ENCODE results near the gene SHTN1.

The SHTN1 gene

DNA sequence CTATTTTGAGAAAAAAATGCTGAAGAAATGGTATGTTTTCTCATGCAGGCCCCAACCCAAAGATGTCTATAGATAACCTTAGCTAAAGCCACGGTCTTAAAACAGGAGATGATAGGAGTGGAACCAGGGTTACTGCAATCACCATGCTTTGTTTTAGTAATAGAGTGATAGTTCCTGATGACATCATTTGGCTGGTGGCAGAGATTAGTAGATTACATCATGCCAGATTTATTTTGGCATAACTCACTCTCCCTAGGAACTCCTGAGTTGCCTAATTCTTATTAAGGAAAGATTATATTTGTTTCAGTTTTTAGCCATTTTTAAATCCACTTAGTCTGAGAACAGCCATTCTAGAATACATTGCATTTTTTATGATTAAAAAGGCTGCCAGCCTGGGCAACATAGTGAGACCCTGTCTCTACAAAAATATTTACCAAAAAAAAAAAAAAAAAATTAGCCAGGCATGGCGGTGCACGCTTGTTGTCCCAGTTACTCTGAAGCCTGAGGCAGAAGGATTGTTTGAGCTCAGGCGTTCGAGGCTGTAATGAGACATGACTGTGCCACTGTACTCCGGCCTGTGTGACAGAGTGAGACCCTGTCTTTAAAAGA, 137.9 kb downstream of the SHTN1 start:
- FAIRE-seq, result no peak

GRCh38 chr10:116866066-116866465, 138.9 kb downstream of the SHTN1 start:
- no peak for FAIRE-seq

GRCh38 chr10:116864436-116864835, 140.6 kb downstream of the SHTN1 start:
- FAIRE-seq, result no peak

DNA sequence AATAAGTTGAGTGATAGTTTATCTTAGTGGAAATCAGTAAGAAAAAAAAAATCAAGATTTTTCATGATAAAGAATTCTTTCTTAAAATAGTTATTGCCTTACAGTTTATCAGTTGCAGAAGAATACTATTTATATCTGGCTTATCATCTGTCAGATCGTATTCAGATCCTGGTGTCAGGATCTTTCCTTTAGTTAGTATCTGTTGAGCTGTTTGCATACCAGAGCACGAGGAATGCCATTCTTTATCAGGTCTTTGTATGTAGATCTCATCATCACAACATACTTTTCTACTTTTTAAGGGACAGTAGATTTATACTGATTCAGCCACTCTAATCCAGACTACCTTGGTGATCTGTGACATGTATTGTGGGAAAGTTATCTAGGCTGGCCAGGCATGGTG, 143.2 kb downstream of the SHTN1 start:
- no peak for FAIRE-seq

- no peak for FAIRE-seq
Measured at GRCh38 chr10:116857156-116857555, 147.8 kb downstream of the SHTN1 start.

DNA sequence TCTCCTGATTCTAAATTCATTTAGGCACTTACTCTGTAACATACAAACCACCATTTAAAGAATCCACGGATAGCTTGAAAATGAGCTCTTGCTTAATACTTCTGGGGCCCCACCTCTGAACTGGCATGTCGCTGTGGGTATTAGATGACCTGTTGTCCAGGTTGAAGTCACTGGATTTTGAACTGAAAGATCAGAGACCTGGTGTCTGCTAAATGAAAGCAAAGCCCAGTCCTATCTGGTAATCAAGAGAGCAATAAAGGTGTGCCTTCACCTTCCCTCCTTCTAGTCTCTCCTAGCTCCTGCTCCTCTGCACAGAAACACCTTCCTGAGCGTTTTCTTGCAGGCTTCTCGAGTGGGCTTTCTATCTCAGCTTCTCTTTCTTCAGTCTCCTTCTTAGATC, 151.3 kb downstream of the SHTN1 start:
- no peak for FAIRE-seq

DNA sequence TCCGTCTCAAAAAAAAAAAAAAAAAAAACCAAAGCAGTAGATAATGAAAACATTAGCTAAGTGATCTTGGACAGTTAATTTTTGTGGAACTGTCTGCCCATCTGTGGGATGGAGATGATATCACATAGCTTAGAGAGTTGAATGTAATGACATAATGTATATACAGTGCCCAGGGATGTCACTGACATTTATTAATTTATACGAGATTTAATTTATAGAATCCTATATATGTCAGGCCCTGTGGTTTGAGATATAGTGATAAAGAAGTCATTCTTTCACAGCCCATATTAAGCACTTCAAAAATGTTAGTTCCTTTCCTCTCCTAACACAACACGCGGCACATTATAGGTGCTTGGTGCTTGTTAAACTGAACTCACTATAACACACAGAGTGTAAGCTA, 151.7 kb downstream of the SHTN1 start:
- no peak for FAIRE-seq

GRCh38 chr10:116852246-116852645, 152.7 kb downstream of the SHTN1 start:
- no peak for FAIRE-seq

DNA sequence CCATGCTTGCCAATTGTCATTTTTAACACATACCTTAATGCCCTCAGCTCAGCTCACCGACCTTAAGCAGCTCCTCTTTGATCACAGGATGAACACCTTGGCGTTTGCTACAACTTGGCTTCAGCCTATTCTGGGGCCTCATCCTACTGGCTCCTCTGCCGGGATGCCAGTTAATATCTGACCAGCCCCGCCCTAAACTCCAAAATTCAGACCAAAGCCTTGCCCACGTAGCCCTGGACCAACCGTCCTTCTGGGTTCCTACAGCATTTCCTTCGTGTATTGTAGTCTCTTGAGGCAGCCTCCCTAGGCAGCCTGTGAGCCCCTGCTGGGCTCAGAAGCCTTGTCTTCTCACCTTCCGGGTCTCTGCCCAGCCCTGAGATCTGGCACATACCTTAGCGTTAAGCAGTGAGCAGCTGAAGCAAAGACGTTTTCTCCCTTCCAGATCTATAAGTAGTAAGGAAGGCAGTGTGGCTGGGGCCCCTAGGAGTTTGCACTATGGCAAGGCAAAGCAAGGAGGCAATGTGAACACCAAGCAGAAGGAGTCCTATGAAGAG, 154.9 kb downstream of the SHTN1 start:
- no peak for FAIRE-seq

- no peak for FAIRE-seq
Measured at GRCh38 chr10:116849248-116850057, 155.5 kb downstream of the SHTN1 start, which contains the start of gene ENO4. ENO4 (plus strand) TSS chr10:116849499; CDS start chr10:116849567, 68 bp downstream.

GRCh38 chr10:116848944-116849247, 156.1 kb downstream of the SHTN1 start:
- no peak for FAIRE-seq

DNA sequence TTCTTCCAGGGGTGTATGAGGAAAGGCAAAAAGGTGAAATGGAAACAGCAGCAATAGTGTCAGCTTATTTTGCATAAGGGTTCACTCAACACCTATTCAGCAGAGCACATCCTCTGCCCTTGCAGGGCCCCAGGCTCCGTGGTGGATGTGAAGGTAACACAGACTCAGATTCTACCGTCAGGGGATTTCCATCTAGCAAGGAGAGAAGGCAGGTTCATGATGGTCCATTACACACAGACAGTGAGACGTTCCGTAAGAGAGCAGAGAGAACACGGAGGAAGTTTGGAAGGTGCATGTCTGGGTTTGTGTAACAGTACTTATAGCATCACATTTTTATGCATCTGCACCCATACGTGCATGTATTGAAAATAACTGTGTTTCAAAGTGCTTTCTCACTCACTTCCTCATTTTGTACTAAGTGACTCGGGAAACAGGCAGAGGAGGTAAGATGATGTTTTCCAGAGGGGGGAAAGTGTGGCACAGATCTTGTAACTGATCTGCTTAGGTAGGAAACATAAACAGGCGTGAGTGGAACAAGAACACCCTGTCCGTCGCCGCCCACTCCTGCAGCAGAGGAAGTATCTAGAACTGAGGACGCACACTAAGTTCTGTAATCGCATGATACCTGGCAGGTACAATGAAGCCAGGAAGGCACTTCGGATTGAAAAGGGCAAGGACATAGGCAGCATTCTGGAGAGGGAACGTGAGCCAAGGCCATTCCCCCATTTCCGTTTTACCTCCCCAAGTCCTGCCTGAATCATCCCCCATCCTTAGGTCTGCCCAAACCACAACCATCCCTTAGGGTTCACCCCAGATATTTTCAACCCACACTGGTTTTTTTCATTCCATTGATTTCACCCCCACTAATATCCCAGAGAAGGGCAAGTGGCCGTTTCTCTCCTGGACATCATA, 156.7 kb downstream of the SHTN1 start:
- no peak for FAIRE-seq

GRCh38 chr10:116845823-116846222, 159.2 kb downstream of the SHTN1 start:
- no peak for FAIRE-seq

DNA sequence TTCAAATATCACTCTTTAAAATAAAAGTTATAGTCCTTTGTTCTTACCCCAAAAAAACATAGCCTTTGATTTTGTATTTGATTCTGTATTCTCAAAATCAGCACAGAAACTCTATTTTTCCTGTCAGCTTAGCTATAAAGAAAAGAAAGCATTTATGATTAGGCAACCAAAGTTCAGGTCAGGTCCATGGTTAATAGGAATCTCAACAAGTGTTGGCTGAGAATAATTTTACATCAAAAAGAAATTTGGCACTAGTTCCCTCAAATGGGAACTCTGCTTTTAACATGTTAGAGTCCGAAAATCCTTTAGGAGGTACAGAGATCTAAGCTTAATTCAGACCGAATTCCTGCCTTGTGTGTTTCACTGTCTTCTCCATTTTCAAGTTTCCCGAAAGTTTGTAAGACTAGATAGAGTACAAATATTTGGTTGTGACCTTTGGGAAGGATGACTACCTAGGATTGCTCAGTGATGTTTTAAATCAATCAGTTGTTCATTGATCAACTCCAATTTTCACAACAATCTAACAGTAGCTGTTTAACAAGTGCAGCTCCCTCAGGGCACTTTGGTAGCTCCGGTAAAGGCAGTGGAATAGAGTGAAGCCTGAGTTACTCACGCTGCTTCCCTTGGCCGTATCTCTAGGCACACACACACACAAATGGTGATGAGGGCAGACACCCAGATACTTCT, 164.5 kb downstream of the SHTN1 start:
- FAIRE-seq, result no peak

DNA sequence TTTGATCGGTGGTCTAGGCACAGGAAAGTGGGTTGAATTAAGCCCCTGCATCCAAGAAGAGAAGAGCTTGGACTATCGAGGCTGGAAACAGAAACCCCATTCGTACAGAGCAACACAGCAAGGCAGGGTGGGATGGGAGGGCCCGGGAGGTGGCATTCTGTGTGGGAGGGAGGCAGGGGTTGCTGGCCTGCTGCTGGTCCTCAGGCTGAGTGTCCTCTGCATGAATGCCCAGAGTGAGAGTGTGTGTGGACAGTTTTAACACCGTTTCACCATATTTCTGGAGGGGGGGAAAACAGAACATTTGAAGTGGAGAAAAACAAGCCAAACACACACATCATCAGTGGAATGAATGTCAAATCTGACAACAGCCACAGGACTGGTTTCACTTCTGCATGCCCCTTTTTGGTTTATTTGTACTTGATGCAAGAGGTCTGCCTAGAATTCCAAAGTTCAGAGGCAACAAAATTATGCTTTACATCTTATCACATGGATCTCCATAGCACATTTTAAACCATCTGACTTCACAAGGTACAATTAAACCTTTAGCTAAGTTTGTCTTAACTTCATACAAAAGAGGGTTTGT, 166.8 kb downstream of the SHTN1 start:
- FAIRE-seq, result no peak

GRCh38 chr10:116836902-116837523, 168.0 kb downstream of the SHTN1 start:
- no peak for FAIRE-seq

- FAIRE-seq, result no peak
Measured at GRCh38 chr10:116836083-116836482, 168.9 kb downstream of the SHTN1 start.

GRCh38 chr10:116835658-116836057, 169.3 kb downstream of the SHTN1 start:
- no peak for FAIRE-seq

DNA sequence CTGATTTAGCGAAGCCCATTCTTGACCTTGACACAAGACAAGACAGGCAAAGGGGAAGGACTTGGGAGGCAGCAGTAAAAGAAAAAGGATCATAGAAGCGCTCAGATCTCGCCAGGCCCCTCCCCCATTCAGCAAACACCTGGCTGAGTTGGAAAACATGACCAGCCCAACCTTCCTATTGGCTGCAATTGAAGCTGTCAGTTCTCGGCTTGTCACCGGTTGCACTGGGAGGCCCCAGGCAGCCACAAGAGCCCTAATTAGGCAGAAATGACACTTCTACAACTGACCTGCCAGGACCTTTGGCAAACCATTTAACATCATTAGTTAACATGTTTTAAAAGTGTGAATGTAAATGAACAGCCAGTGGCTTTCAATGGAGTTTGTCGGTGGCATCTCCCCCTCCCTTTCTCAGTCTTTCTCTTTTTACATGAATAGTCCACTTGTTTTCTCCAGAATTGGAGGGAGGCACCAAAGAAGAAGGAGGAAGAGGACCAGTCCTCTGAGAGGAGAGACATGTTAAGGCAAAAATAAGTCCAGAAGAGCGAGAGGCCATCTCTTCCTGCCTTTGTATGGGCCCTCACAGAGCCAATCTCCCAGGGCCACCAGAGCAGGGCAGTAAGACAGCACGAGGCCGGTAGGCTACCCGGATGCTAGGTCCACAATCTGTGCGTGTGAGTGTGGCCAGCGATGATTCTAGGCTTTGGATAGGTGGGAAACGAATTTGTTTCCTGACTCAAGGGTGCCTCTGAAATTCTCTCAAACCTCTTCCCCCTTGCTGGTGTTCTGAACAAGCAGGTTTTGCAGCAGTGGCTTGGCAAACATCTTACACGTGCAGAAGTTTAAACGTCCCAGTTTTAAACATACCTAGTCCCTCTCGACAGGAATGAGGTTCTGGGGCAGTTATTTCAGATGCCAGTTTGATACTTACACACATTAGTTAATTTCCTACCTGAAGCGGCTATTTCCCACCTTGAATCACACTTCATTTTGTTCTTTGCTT, 170.7 kb downstream of the SHTN1 start:
- FAIRE-seq, result no peak

- FAIRE-seq, result no peak
Measured at GRCh38 chr10:116831790-116832189, 173.2 kb downstream of the SHTN1 start.

Data from colon (tissue), 2 donors.